T-helper 9 cell (primary cell): ENCODE results near the gene GPNMB.
"Not testable (repeated sequence)": the region's sequence is repeated elsewhere in the genome, so short reads cannot be mapped to it uniquely, and the experiment has no call there.

Experiments used
- DNase-seq: peaks from one replicate; pipeline ENCODE4 v3.0.0-alpha.2; 2020
- total RNA-seq, 2 donors: gene quantifications; one replicate each; lab custom pipeline; 2026; lab: John Stamatoyannopoulos, UW

Gene GPNMB
- total RNA-seq = 0.14 to 0.24 reads per million in 2 donors

- no peak for DNase-seq
Measured at GRCh38 chr7:23246555-23246954, at the start of gene GPNMB. Gene GPNMB (plus strand): TSS chr7:23246775. CDS start chr7:23246858, 83 bp downstream.

DNA sequence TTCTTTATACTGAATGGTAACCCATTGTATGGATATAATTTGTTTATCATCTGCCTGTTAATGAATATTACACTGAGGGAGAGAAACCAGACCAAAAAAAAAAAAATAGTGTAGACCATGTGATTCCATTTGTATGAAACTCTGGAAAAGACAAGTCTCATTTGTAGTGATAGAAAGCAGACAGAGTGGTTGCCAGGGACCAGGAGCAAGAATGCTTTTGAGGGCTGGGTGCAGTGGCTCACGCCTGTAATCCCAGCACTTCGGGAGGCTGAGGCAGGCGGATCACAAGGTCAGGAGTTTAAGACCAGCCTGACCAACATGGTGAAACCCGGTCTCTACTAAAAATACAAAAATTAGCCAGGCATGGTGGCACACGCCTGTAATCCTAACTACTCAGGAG is 48.8 kb upstream of the GPNMB start:
- not testable (repeated sequence) for DNase-seq

GRCh38 chr7:23200331-23200730 is 46.2 kb upstream of the GPNMB start:
- no peak for DNase-seq

DNA sequence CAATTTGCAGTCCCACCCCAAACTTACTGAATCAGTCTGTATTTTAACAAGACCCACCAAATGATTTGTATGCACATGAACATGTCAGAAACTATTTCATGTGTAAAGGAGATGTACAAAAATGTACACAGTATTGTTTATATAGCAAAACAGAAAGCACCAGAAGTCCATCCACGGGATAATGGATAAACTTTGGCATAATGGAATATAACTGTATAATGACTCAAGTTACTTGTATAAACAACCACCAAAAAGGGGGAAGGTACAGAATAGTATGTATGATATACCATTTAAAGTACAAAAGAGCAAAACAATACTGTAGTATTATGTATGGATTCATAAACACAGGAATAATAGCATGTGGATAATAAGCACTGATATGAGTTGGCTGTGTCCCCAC is 42.3 kb upstream of the GPNMB start:
- no peak for DNase-seq

DNA sequence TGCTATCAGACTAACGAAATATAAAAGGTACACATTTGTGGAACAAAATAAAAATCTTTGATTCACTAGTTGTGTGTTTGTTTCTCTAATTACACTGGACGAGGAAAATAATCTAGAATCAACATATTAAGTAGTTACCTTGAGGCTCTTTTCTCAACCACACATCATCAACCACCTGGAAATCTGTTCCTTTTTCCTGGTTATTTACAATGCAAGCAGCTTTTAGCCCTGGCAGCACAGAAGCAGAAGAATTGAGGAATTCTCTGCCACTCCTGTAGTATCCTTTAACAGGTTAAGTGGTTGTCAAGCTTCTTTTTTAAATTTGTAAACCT is 41.0 kb upstream of the GPNMB start:
- DNase-seq = no peak

DNA sequence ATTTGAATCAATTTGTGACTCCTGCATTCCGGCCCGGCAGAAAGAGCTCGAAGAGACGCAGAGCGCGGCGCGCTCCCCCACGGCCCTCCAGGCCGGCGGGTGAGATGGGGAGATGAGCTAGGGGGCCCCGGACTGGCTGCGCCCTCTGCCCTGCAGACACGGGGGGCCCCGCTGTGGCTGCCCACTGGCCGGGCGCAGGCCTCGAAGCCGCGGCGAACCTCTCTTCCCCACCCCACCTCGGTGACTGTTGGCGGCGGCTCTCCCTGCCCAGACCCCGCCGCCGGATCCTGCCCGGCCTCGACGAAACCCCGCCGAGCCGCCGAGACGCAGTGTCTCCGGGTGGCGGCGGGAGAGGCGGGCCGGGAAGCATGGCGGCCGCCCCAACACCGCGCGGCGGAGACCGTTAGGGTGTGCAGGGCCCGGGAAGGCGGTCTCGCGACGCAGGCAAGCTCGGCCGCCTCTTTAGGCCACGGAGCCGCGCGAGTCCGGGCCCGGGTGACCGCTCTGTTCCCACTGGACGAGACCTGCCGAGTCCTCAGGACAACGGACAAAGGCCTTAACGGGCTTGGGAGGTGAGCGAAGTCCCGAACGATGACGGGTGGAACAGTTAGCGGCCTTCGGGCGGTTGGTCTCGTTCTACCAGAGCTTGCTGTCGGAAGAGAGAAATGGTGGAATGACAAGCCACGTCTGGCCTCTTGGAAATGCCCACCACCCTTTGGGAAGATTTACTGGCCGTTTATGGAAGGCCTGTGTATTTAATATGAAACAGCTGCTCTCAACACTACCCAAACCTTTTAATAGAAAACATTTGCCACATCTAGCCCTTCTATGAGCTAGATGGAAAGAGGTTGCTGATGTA is 40.4 kb upstream of the GPNMB start:
- DNase-seq = no peak

- no peak for DNase-seq
Measured at GRCh38 chr7:23207021-23207420, 39.6 kb upstream of the GPNMB start.

DNA sequence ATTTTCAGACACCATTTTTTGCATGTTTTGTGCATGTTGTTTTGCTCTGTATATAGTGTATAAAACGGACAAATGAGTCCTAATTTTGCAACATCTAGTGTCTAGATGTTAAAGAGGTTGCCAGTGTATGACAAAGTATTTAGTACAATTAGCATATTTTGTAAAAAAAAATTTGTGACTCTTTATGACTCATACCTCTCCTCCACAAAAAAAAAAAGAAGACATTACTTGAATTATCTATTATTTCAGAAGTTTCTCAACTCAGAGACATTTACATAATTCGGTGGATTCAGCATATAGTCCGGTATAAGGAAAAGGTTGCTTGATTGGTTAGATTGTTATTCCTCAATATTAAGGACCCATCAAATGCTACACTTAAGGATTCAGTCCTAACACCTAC is 38.7 kb upstream of the GPNMB start:
- no peak for DNase-seq

- DNase-seq = no peak
Measured at GRCh38 chr7:23208316-23208715, 38.3 kb upstream of the GPNMB start.

DNA sequence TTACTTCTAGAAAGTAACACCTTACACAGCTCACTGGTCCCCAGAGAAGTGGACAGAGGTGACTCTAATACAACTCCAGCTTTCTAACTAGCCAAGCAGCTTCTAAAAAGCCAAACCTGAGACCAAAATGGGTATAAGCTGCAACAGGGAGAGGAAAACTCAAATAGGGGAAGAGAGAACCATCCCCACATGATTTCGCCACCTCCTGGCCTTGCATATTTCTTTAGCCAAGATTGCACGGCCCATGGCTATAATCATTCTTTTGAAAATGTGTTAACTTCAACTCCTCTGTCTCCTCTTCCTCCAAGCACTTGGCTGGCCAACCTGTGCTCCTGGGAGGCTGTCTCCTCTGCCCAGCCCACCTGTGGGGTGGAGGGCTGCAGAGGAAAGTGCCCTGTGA is 36.1 kb upstream of the GPNMB start:
- DNase-seq = no peak

DNA sequence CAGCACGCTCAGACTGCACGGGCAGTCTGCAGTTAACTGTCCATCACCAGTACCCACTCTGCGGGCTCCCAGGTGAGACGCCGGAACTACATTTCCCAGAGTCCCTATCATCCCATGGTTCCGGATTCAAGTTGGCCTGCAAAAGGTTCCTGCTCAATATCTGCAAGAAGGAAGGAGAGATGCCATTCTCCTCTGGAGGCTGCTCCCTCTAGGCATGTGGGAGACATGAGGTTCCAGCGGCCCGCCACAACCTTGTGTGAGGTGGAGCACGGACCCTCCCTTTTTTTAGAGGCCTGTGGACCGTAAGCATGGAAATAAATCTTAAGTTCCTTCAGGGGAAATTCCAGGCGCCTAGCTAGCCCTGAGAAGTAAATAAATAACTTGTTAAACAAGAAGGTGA is 35.0 kb upstream of the GPNMB start:
- DNase-seq = no peak

- DNase-seq = no peak
Measured at GRCh38 chr7:23212395-23212794, 34.2 kb upstream of the GPNMB start.

GRCh38 chr7:23212841-23213240 is 33.7 kb upstream of the GPNMB start:
- no peak for DNase-seq

- no peak for DNase-seq
Measured at GRCh38 chr7:23213755-23214154, 32.8 kb upstream of the GPNMB start.

- DNase-seq = no peak
Measured at GRCh38 chr7:23214423-23214822, 32.2 kb upstream of the GPNMB start.

GRCh38 chr7:23214938-23215337 is 31.6 kb upstream of the GPNMB start:
- no peak for DNase-seq

DNA sequence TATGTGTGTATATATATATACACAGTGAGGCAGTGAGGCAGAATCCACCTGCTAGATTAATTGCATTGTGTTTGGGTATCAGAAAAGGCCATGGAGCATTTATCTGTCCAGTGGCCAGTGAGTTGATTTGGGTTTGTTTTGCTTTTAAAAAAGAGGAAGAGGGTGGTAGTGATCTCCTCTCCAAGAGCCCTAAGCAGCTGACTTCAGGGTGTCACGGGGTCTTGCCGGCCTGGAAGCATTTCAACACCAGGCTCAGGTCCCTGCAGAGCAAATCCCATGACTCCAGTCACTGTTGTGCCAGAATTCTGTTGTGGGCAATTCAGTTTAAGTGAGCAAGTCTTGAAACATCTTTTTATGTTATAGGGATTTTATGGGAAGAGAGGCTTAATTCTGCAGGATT is 30.6 kb upstream of the GPNMB start:
- DNase-seq = no peak

- DNase-seq = no peak
Measured at GRCh38 chr7:23218196-23218595, 28.4 kb upstream of the GPNMB start.

DNA sequence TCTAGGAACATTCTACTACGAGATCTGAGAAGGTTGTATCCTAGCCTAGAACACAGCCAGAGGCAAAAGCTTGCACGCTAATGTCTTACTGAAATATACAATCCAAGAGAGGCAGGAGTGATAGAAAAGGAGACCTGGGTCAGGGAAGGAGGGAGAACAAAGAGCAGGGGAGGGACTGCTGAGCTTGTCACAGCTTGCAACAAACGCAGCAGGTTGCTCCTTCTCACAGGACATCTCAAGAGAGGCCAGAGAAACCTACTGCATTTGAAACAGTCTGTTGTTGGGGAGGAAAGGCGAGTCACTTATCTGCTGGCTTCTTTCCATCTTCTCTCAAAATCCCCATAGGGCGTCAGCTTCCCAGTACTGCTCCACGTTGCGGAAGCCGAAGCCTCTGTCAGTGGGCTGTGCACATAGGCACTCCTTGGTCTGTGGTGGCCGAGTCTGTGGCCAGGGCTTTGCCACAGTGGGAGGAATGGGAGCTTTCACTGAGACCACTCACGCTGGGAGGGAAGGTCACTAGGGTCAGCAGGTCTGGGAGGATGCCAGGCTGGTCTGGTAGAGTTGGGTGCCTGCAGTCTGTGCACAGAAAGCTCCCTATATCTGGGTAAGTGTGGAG is 25.8 kb upstream of the GPNMB start:
- no peak for DNase-seq

- no peak for DNase-seq
Measured at GRCh38 chr7:23222439-23223030, 24.0 kb upstream of the GPNMB start.

DNA sequence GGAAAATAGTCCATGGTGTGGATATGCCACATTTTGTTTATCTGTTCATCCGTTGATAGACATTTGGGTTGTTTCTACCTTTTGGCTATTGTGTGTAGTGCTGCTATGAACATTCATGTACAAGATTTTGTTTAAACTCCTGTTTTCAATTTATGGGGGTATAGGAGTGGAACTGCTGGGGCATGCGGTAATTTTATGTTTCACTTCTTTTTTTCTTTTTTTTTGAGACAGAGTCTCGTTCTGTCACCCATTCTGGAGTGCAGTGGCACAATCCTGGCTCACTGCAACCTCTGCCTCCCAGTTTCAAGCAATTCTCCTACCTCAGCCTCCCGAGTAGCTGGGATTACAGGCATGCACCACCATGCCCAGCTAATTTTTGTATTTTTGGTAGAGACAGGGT is 22.2 kb upstream of the GPNMB start:
- DNase-seq = not testable (repeated sequence)

GRCh38 chr7:23226844-23227450 is 19.6 kb upstream of the GPNMB start:
- DNase-seq = no peak

DNA sequence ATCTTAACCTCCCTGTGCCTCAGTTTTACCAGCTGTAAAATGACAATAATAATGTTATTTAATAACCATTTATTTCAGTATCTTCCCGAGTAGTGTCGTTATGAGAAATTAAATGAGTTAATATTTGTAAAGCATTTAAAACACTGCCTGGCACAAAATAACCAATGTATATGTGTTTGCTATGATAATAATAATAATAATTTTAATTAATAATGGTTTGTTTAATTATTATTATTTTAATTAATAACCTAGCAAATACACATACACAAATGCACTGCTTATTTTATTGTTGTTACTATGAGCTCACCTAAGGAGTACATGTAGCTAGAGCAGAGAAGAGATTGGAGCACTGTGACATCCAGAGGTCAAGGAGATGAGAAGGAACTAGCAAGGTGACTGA is 18.2 kb upstream of the GPNMB start:
- no peak for DNase-seq

GRCh38 chr7:23230641-23231101 is 15.9 kb upstream of the GPNMB start:
- no peak for DNase-seq
